Measurements from ENCODE around the gene DLG2. TPM values are rescaled to one million over a fixed set of nuclear protein-coding genes. Genes with fewer than 3 reads are reported as not detected.

Gene DLG2
- total and polyA plus RNA-seq, 2 of the 4 experiments (the other 2 are of a cell fraction) = 0.31 to 0.36 TPM

DNA sequence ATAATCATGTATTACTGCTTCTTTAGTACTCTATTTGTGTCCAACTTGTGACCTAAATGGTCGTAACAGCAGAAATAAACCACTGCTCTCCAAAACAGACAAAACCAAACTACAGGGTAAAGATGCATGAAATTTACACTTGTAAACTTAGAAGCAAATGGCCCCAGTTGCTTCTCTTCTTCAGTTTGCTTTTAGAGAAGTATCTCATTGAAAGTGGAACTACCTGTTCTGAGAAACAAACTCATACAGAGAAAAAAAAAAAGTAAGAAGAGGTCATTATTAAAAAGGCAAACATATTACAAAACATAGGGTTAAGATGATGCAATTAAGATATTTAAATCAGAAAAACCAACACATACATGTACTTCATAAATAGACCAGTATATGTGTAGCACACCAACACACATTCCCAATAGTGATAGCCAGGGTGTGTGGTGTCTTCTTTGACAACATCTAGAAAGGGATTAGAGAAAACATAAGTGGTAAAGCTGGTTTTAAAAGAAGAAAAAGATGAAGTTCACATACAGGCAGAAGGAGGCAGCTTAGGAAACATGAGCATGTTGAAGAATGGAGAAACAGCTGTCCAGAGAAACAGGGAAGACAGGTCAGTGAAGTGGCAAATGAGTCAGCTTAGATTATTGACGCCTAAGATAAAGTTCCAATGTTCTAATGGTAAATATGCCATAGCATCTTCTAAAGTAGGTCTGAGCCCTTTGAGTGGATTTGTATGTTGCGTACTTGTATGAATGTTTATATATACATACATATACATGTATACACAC, 1496.3 kb downstream of the DLG2 start:
- Histone ChIP-seq H2BK5ac (ENCODE audit: low read depth, low read length, poor library complexity, severe bottlenecking) (no peak overlapping the region), H3K56ac (ENCODE audit: extremely low read depth, insufficient read depth, low read length) (no peak overlapping the region), H3K14ac (replicated peaks; ENCODE audit: low read depth, low read length) (no peak overlapping the region), H3K4ac (ENCODE audit: low read depth, low read length) (no peak overlapping the region), H4K20me1 (ENCODE audit: insufficient read depth, low read length) (no peaks in the 10 kb centered on the region), H3K23ac (ENCODE audit: low read depth, low read length) (no peak overlapping the region), H2BK15ac (ENCODE audit: low read depth, low read length) (no peak overlapping the region), H3K4me1 (ENCODE audit: control insufficient read depth, insufficient read depth, low read length) (no peaks in the 10 kb centered on the region), H2AFZ (replicated peaks; ENCODE audit: low read length, poor library complexity) (no peak overlapping the region), H4K91ac (ENCODE audit: insufficient read depth, low read depth, low read length) (no peak overlapping the region), H4K5ac (ENCODE audit: low read depth, low read length) (no peak overlapping the region), H3K4me2 (ENCODE audit: low read depth, low read length) (no peak overlapping the region), H2BK20ac (ENCODE audit: low read depth, low read length) (no peak overlapping the region), H4K8ac (ENCODE audit: low read depth in 2 of 2, low read length in 2 of 2) (no peak overlapping the region), H3K27me3 (ENCODE audit: control insufficient read depth, insufficient read depth, low read length) (no peaks in the 10 kb centered on the region), H3K9me3 (ENCODE audit: control insufficient read depth, insufficient read depth, low read length) (no peaks in the 10 kb centered on the region), H3K79me1 (ENCODE audit: low read depth in 1 of 2, low read length in 2 of 2) (no peaks in the 10 kb centered on the region), H2AK9ac (replicated peaks; ENCODE audit: low read depth, low read length, poor library complexity) (no peak overlapping the region), H3K9me1 (ENCODE audit: insufficient read depth, low read length) (no peaks in the 10 kb centered on the region), H3K27ac (ENCODE audit: insufficient read depth, low read length) (no peak overlapping the region), H3K18ac (ENCODE audit: low read depth, low read length) (no peak overlapping the region), H3K4me3 (ENCODE audit: insufficient read depth, low read depth, low read length) (no peak overlapping the region), H2AK5ac (ENCODE audit: low read depth, low read length) (no peak overlapping the region), H2BK120ac (ENCODE audit: low read depth, low read length) (no peak overlapping the region), H3K36me3 (ENCODE audit: control insufficient read depth, insufficient read depth, low read length) (no peaks in the 10 kb centered on the region), H3K9ac (ENCODE audit: low read depth, low read length) (no peak overlapping the region)
- ATAC-seq (ENCODE audit: low read depth) (no peak), DNase-seq (no peak)
- ChIA-PET CTCF (no interaction called here), POLR2A (ENCODE audit: unreplicated experiment) (no interaction called here)
- intact Hi-C loops (cut with micrococcal nuclease) = no loop called here
- dilution Hi-C loops (cut with HindIII; ENCODE audit: low sequenced_read_pairs, unreplicated experiment) = no loop called here
- in situ Hi-C loops (cut with MboI; ENCODE audit: low sequenced_read_pairs) = no loop called here
- no peak for TF ChIP-seq SMC3 (IDR thresholded peaks at IDR 0.05; ENCODE audit: low read depth, low read length)
- no TSS peak for BruUV-seq (replicated peaks)
- WGBS, 2 experiments (ENCODE audit: extremely low coverage in 2 of 2, insufficient read length in 1 of 2) = no CpG with 5 or more reads among the region's 3 CpGs

All from IMR-90 (cell line).